HG03520 (cell line): Measurements from ENCODE around the gene HECW1.
"Not testable (repeated sequence)": the region's sequence is repeated elsewhere in the genome, so short reads cannot be mapped to it uniquely, and the experiment has no call there.

Experiments used
- ATAC-seq: cut with Tn5 transposase; IDR thresholded peaks from one replicate; pipeline ENCODE4 v1.9.1; 2021; ENCODE audit warnings: mild to moderate bottlenecking, moderate library complexity; ENCODE audit not compliant: unreplicated experiment

Gene HECW1

GRCh38 chr7:43345696-43346095 lies 233.2 kb downstream of the HECW1 start:
- ATAC-seq: not testable (repeated sequence)

DNA sequence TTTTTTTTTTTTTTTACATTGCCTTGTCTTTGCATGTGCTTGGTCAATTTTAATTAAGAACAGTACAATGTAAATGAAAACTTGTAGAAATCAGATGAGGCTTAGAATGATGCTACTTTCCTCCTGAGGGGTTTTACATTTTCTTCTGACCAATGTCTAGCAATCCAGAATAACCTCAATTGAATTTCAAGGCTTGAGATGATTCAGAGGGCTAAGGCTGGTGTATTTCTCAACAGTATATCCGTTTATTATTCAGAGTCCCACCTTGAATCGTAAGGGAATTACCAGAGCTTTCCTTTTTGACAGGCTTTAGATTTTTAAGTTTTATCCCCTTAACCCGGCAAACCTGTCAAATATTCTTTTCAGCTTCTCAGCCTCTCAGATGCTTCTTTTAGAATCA lies 239.2 kb downstream of the HECW1 start:
- ATAC-seq: no peak

DNA sequence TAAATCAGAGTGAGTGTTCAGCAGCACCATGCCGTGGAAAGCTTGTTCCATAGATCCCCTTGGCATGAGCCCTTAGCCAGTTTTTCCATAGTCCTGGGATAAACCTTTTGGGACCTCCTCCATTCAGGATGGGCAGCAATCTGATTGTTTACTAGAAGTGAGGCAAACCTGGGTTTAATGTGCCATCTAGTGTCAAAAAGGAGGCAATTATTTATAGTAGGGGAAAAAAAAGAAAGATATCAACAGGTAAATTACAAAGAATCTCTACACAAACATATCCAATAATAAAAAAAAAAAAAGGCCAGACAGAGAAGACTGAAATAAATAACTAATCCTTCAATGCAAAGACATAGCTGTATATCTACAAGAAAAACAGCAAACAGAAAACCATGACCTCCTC lies 241.5 kb downstream of the HECW1 start:
- no peak for ATAC-seq

GRCh38 chr7:43362652-43363034 lies 250.2 kb downstream of the HECW1 start:
- ATAC-seq: no peak

GRCh38 chr7:43363035-43363791 lies 250.8 kb downstream of the HECW1 start:
- ATAC-seq: no peak

GRCh38 chr7:43364391-43364790 lies 251.9 kb downstream of the HECW1 start:
- ATAC-seq: no peak

DNA sequence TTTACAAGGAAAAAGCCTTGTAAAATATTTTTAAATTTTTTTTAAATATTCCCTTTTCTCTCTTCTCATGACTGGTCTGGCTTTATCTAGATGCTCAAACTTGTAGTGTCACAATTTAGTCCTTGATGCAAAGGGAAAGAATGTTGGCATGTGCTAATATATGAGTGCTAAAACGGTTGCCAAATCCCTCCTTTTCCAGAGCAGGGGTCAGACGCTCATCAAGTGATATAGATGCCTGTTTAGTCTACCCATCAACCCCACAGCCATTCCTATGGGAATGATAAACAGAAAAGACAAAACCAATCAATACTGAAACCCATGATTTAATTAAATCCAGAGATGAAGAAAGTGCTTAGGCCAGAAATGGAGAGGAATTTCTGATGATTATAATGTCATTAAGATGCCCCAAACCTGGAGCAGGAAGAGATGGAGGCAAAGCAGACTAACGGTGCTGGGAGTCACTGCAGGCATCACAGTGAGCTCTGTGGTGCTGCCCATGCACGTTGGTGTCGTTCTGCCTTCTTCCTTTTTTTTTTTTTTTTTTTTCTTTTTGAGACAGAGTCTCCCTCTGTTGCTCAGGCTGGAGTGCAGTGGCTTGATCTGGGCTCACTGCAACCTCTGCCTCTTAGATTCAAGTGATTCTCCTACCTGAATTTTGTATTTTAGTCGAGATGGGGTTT lies 260.4 kb downstream of the HECW1 start:
- no peak for ATAC-seq

- ATAC-seq: no peak
Observed at GRCh38 chr7:43377196-43377960, 264.9 kb downstream of the HECW1 start.

GRCh38 chr7:43379210-43379609 lies 266.8 kb downstream of the HECW1 start:
- no peak for ATAC-seq

DNA sequence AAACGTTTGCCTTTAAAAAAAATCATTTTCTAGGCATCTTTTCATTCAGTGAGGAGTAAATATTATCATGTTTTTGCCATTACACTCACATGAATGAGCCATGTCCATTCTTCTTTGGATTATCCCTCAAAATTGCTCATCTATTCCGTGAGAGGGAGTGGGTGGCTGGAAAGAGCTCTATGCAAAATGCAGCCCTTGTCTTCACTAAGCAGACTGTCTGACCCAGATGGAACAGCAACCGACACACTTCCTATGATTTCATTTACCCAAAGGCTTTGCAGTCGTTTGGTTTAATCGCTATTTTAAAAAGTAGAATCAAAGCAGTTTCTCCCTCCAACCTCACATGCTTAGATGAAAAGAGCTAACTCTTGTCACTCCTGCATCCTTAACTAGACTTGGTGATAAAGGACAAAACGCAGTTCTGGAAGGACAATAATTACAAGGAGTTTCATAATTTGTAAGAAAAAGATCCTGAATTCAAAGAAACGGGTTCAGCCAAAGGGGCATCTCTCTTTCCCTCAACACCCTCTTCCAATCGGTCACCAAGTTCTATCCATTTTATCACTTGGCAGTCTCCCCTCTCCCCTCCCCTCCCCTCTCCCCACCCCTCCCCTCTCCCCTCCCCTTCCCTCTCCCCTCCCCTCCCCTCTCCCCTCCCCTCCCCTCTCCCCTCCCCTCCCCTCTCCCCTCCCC lies 272.3 kb downstream of the HECW1 start:
- ATAC-seq: no peak

GRCh38 chr7:43385309-43385680 lies 272.8 kb downstream of the HECW1 start:
- no peak for ATAC-seq

- no peak for ATAC-seq
Observed at GRCh38 chr7:43385856-43386255, 273.4 kb downstream of the HECW1 start.

DNA sequence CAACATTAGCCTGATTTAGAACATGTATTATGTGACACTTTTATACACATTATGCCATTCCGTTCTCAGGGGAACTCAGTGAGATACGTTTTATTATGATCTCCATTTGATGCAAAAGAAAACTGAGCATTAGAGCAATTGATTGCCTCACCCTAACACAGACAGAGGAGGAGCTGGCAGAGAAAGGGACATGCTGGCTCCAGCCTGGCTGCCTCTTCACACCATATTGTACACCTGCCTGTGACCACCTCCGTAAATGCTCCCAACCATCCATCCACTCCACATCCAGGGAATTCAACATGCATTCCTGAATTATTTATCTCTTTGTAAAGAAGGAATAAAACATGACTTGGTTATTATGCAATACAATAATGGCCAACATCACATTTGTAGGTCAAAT lies 275.5 kb downstream of the HECW1 start:
- ATAC-seq: no peak

DNA sequence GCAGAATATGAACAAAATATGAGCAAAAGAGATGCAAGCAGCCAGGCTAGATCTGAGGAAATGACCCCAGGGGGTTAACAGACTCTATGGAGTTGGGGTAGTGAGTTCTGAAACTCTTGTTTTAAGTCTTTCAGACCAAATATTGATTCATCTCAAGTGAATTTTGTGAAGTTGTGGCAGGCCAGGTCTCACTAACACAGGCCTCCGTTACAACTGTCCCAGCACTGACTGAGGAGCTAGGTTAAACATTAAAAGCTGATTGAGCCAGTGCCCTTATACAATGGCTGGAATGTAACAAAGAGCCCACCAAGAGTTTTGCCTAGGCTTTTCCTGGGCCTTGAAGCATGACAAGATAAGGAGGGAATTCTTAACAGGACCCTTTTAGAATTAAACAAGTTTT lies 278.1 kb downstream of the HECW1 start:
- ATAC-seq: no peak

- no peak for ATAC-seq
Observed at GRCh38 chr7:43391518-43391917, 279.1 kb downstream of the HECW1 start.

DNA sequence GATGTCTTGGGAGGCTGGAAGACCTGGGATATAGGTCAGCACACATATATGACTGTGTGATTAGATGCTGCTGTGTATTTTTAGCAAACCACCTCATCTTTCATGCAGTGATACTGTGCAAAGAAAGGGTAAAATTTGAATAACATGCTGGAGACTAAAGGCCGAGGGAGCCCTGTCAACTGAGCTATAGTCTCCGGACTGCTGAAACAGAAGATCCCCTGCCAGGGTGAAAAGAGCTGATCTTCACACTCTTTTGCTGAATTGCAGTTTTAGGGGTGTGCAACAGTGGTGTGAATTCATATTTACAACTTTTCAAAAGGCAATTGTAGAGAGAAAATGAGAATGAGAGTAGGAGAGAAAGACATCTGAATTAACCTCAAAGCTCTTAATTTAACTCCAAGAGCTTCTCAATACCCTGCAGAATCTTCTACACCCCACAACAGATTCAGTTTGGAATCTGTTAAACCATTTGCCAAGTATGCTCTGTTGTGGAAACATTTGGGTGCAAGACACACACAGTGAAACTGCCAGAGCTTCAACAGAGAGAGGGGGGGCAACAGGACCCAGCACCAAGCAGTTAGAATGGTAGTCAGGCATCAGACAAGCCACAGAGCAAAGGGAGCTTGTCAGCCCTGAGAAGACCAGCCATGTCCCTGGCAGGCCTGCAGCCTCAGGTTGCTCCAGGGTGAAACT lies 280.3 kb downstream of the HECW1 start:
- ATAC-seq: no peak

GRCh38 chr7:43394441-43395130 lies 282.1 kb downstream of the HECW1 start:
- no peak for ATAC-seq

- no peak for ATAC-seq
Observed at GRCh38 chr7:43395351-43395750, 282.9 kb downstream of the HECW1 start.

DNA sequence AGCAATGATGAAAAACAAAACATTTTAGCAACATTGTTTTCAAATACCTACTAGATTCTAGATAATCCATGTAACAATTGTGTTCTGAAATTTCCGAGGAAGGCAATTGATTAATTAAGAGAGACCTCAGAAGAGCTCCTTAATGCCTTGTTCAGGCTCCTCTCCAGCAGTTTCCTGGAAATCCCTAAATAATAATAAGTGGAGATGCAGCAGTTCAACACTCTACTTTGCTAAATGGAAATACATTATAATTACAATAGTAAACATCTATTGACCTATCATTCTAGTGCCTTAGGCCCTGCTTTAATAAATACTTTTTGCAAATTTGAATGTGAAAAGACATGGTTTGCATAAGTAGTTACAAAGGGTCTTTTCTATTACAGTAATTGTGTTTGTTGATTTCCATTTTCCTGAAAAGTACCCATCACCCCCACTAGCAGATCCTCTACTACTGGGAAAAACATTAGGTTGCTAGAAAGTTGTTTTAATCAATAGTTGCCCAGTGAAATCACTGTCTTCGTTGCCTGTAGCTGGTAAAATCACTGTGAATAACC lies 283.8 kb downstream of the HECW1 start:
- ATAC-seq: no peak

GRCh38 chr7:43398831-43399230 lies 286.4 kb downstream of the HECW1 start:
- ATAC-seq: no peak
